SK-N-SH (cell line): ENCODE data around the gene ITPA. TPM values are rescaled to one million over a fixed set of nuclear protein-coding genes. Genes with fewer than 3 reads are reported as not detected.

Experiments
- CTCF ChIA-PET: fragments of 300-600, 350-600 bp; formaldehyde crosslinking; extraction: SDS; loops from one replicate; lab custom pipeline; 2021; lab: Yijun Ruan, JAX
- POLR2A ChIA-PET: fragments of 350-600 bp; sonication (Branson Sonifier 250); formaldehyde crosslinking; extraction: SDS; loops from one replicate; lab custom pipeline; 2020; ENCODE audit warnings: antibody characterized with exemption, inconsistent platforms; lab: Yijun Ruan, JAX
- DNase-seq: peaks from one replicate; pipeline ENCODE4 v3.0.0; 2012
- H2AFZ ChIP-seq: fragments of 200-600 bp; sonication (generic); 2 replicates; pipeline ENCODE4 v1.8.1; 2016; ENCODE audit warnings: antibody characterized with exemption, mild to moderate bottlenecking, low read depth
- H3F3A ChIP-seq: fragments of 200-600 bp; sonication (generic); replicated peaks from 2 replicates; pipeline ENCODE3; 2016; ENCODE audit warnings: antibody characterized with exemption, mild to moderate bottlenecking; ENCODE audit not compliant: insufficient read depth
- H3K27ac ChIP-seq, 2 experiments: fragments of 200-500 bp in 1 of 2; fragments of 200-600 bp in 1 of 2; sonication (Bioruptor generic) in 1 of 2; sonication (generic), shearing (Covaris generic) in 1 of 2; 2 replicates each; pipeline versions ENCODE4 v1.5.1 to v1.6.1; 2014 to 2016; ENCODE audit warnings: low read depth in 2 of 2, inconsistent platforms in 1 of 2, low read length in 1 of 2, mild to moderate bottlenecking in 1 of 2, mixed read lengths in 1 of 2
- H3K27me3 ChIP-seq: fragments of 200-600 bp; sonication (generic), shearing (Covaris generic); 2 replicates; pipeline ENCODE4 v1.6.1; 2016; ENCODE audit warnings: mixed run types; ENCODE audit not compliant: insufficient read depth
- H3K36me3 ChIP-seq, 2 experiments: fragments of 200-500 bp in 1 of 2; fragments of 200-600 bp in 1 of 2; sonication (Bioruptor generic) in 1 of 2; sonication (generic) in 1 of 2; replicated peaks in 1 of 2; 2 replicates each; pipeline versions ENCODE3 to v1.5.1; 2014 to 2016; ENCODE audit warnings: low read length in 1 of 2, mild to moderate bottlenecking in 1 of 2; ENCODE audit not compliant: insufficient read depth in 2 of 2, control insufficient read depth in 1 of 2
- H3K4me1 ChIP-seq, 2 experiments: fragments of 200-500 bp in 1 of 2; fragments of 200-600 bp in 1 of 2; sonication (Bioruptor generic) in 1 of 2; sonication (generic), shearing (Covaris generic) in 1 of 2; 2 replicates each; pipeline versions ENCODE4 v1.5.1 to v1.6.1; 2014 to 2016; ENCODE audit warnings: low read depth in 1 of 2, low read length in 1 of 2, mixed run types in 1 of 2; ENCODE audit not compliant: insufficient read depth in 2 of 2, control insufficient read depth in 1 of 2
- H3K4me2 ChIP-seq: fragments of 200-600 bp; sonication (generic), shearing (Covaris generic); 2 replicates; pipeline ENCODE4 v1.6.1; 2017; ENCODE audit warnings: mixed run types
- H3K4me3 ChIP-seq, 2 experiments: fragments of 200-500 bp in 1 of 2; fragments of 200-600 bp in 1 of 2; sonication (Bioruptor generic) in 1 of 2; sonication (generic), shearing (Covaris generic) in 1 of 2; 2 replicates each; pipeline versions ENCODE4 v1.5.1 to v1.8.1; 2014 to 2016; ENCODE audit warnings: low read depth in 2 of 2, inconsistent platforms in 1 of 2, low read length in 1 of 2, mild to moderate bottlenecking in 1 of 2, mixed read lengths in 1 of 2, moderate library complexity in 1 of 2
- H3K79me2 ChIP-seq: fragments of 200-600 bp; sonication (generic); 2 replicates; pipeline ENCODE4 v1.8.1; 2017; ENCODE audit warnings: mild to moderate bottlenecking; ENCODE audit not compliant: insufficient read depth
- H3K9ac ChIP-seq: fragments of 200-600 bp; sonication (generic); 2 replicates; pipeline ENCODE4 v1.6.1; 2017; ENCODE audit warnings: mixed run types
- H3K9me2 ChIP-seq: fragments of 200-600 bp; sonication (generic); 2 replicates; pipeline ENCODE4 v1.6.1; 2017; ENCODE audit warnings: mixed run types
- H3K9me3 ChIP-seq: fragments of 200-600 bp; sonication (generic); 2 replicates; pipeline ENCODE4 v1.6.1; 2017; ENCODE audit warnings: mixed run types, mild to moderate bottlenecking, moderate library complexity
- H4K20me1 ChIP-seq: fragments of 200-600 bp; sonication (generic); 2 replicates; pipeline ENCODE4 v1.6.1; 2017; ENCODE audit warnings: mild to moderate bottlenecking, mixed run types; ENCODE audit not compliant: insufficient read depth
- EP300 ChIP-seq, 2 experiments: IDR thresholded peaks; 2 replicates each; pipeline versions ENCODE4 v1.4.0 to v1.6.1; 2012; ENCODE audit warnings: borderline replicate concordance in 1 of 2, low read depth in 1 of 2, low read length in 1 of 2
- GATA2 ChIP-seq: sonication (generic); formaldehyde crosslinking; IDR thresholded peaks from 2 replicates; pipeline ENCODE4 v1.5.0; 2020; ENCODE audit warnings: mild to moderate bottlenecking, missing genetic modification reagents
- MEF2A ChIP-seq: IDR thresholded peaks from 2 replicates; pipeline ENCODE4 v1.4.0; 2012; ENCODE audit warnings: low read depth, borderline replicate concordance
- NFIC ChIP-seq: IDR thresholded peaks from 2 replicates; pipeline ENCODE4 v1.4.0; 2012; ENCODE audit warnings: borderline replicate concordance
- RCOR1 ChIP-seq: fragments of 150-350 bp; IDR thresholded peaks from 2 replicates; pipeline ENCODE4 v1.6.1; 2017; ENCODE audit warnings: antibody characterized with exemption, low read length
- TEAD4 ChIP-seq: IDR thresholded peaks from 2 replicates; pipeline ENCODE4 v1.4.0; 2012; ENCODE audit warnings: mild to moderate bottlenecking, borderline replicate concordance; ENCODE audit not compliant: insufficient read depth
- WGBS: methylation state at CpG from one replicate; pipeline ENCODE4 v1.1.6; 2017; ENCODE audit warnings: low lambda C conversion rate; 5-methylcytosine and 5-hydroxymethylcytosine counted together
- polyA plus RNA-seq, 3 experiments: library from polyadenylated mRNA; depleted of rRNA; stranded (reverse); fragments of >200 nt; gene quantifications; 2 replicates each; pipeline ENCODE4 v1.2.3, GENCODE V29; 2012
- TF ChIP-seq, protein P1 (sequence below): IDR thresholded peaks from 2 replicates; pipeline ENCODE4 v1.4.0; 2012; ENCODE audit warnings: low read depth, borderline replicate concordance
- TF ChIP-seq, protein P2 (sequence below): fragments of 150-350 bp; IDR thresholded peaks from 2 replicates; pipeline ENCODE4 v1.6.1; 2016; ENCODE audit warnings: mild to moderate bottlenecking, low read depth, low read length

Gene ITPA
- polyA plus RNA-seq, 1 of the 3 experiments (the other 2 are of a cell fraction), result 66.7 TPM

DNA sequence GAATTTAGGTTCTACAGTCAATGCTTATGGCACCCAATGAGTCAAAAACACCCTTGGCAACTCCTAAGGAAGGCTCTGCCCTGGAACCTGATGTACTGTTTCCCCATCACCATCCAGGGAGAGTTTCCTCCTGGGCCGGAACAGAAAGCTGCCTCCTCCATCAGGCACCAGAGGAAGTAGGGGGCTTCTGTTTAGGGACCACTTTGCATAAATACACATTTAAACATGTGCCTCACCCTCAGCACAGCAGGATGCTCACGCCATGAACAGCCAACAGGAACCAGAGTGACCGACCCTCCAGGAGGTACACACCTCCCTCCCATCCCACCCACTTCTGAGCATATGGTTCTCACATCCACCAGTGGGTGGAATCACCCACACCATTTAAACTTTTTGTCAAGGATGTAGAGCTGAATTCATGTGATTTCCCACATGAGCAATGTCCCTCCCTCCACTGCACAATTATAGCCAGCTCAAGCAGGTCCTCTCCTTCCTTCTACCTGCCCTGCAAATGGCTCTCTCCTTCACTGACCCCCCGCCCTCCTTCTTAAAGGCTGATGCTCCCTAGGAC lies 19.7 kb upstream of the ITPA start:
- Histone ChIP-seq H3K4me3 (no peak overlapping the region), H3K9ac (no peak overlapping the region), H3K9me3 (no peaks in the 10 kb centered on the region), H3F3A (no peaks in the 10 kb centered on the region), H4K20me1 (no peaks in the 10 kb centered on the region), H2AFZ (no peak overlapping the region), H3K79me2 (no peaks in the 10 kb centered on the region), H3K27ac (no peak overlapping the region), H3K27me3 (no peaks in the 10 kb centered on the region), H3K9me2 (no peaks in the 10 kb centered on the region), H3K4me2 (no peak overlapping the region), H3K36me3 (peaks cover 0 to 49% of the 10 kb centered on the region in 2 experiments), H3K4me1 (no peaks in the 10 kb centered on the region)
- POLR2A ChIA-PET, result no interaction called here
- TF ChIP-seq EP300 (IDR thresholded peaks at IDR 0.05; ENCODE audit: borderline replicate concordance in 1 of 2, low read depth in 1 of 2, low read length in 1 of 2), result no peak
- TF ChIP-seq, protein P1, sequence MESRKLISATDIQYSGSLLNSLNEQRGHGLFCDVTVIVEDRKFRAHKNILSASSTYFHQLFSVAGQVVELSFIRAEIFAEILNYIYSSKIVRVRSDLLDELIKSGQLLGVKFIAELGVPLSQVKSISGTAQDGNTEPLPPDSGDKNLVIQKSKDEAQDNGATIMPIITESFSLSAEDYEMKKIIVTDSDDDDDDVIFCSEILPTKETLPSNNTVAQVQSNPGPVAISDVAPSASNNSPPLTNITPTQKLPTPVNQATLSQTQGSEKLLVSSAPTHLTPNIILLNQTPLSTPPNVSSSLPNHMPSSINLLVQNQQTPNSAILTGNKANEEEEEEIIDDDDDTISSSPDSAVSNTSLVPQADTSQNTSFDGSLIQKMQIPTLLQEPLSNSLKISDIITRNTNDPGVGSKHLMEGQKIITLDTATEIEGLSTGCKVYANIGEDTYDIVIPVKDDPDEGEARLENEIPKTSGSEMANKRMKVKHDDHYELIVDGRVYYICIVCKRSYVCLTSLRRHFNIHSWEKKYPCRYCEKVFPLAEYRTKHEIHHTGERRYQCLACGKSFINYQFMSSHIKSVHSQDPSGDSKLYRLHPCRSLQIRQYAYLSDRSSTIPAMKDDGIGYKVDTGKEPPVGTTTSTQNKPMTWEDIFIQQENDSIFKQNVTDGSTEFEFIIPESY, result no peak
- TF ChIP-seq GATA2 (CRISPR knock-in tag), result no peak
- no peak for TF ChIP-seq NFIC
- TF ChIP-seq MEF2A, result no peak
- DNase-seq, result no peak
- 100% methylated on average over 3 of the region's 4 CpGs for WGBS
- CTCF ChIA-PET, result interaction anchor here (0.9 to 1.1 kb wide), 2 partner anchors 67 to 82 kb away, joined by 3 read pairs; no protein-coding TSS in a partner anchor

DNA sequence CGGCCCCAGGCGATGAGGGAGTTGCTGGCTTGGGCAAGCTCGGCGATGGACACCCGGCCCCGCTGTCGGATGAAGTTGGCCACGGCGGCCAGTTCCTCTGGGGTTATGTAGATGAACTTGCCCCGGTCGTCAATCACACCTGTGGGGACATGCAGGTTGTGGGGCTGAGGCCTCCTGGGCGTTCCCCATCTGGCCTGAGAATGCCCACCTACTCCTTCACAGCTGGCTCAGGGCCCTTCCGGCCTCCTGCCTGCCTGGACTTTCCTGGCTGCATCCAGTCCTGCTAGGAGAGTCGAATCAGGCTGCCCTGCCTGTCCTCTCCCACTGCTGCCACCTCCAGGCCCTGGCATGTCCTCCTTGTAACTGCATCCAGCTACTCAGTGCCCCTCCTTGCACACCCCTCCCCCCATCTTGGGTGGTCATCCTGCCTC lies 18.6 kb upstream of the ITPA start:
- Histone ChIP-seq H2AFZ (no peak overlapping the region), H3K9me2 (no peaks in the 10 kb centered on the region)
- CTCF ChIA-PET, result interaction anchor here (0.8 to 1.1 kb wide), 2 partner anchors 66 to 137 kb away, joined by 3 read pairs; no protein-coding TSS in a partner anchor

More for the DNA sequence above, 18.6 kb upstream of the ITPA start:
- no peak overlapping the region for H3K27ac ChIP-seq
- H3K4me2 ChIP-seq, result no peak overlapping the region
- H3K9me3 ChIP-seq, result no peaks in the 10 kb centered on the region
- H3K4me3 ChIP-seq, result no peak overlapping the region
- no peaks in the 10 kb centered on the region for H4K20me1 ChIP-seq
- no peak for DNase-seq
- H3K4me1 ChIP-seq, result no peaks in the 10 kb centered on the region
- H3F3A ChIP-seq, result no peaks in the 10 kb centered on the region
- no peaks in the 10 kb centered on the region for H3K27me3 ChIP-seq
- H3K9ac ChIP-seq, result no peak overlapping the region
- POLR2A ChIA-PET, result no interaction called here
- no peak for TF ChIP-seq TEAD4
- no peak for TF ChIP-seq RCOR1
- TF ChIP-seq, protein P2, sequence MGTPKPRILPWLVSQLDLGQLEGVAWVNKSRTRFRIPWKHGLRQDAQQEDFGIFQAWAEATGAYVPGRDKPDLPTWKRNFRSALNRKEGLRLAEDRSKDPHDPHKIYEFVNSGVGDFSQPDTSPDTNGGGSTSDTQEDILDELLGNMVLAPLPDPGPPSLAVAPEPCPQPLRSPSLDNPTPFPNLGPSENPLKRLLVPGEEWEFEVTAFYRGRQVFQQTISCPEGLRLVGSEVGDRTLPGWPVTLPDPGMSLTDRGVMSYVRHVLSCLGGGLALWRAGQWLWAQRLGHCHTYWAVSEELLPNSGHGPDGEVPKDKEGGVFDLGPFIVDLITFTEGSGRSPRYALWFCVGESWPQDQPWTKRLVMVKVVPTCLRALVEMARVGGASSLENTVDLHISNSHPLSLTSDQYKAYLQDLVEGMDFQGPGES, result no peak
- WGBS, result 98% methylated on average over 6 of the region's 14 CpGs
- H3K79me2 ChIP-seq, result no peaks in the 10 kb centered on the region
- peaks cover 0 to 57% of the 10 kb centered on the region in 2 experiments for H3K36me3 ChIP-seq
